HG02610 (cell line): ENCODE results near the gene CUBN.

Experiments used
- ATAC-seq: cut with Tn5 transposase; IDR thresholded peaks from one replicate; pipeline ENCODE4 v1.9.1; 2021; ENCODE audit warnings: mild to moderate bottlenecking, moderate library complexity; ENCODE audit not compliant: unreplicated experiment

CUBN gene

DNA sequence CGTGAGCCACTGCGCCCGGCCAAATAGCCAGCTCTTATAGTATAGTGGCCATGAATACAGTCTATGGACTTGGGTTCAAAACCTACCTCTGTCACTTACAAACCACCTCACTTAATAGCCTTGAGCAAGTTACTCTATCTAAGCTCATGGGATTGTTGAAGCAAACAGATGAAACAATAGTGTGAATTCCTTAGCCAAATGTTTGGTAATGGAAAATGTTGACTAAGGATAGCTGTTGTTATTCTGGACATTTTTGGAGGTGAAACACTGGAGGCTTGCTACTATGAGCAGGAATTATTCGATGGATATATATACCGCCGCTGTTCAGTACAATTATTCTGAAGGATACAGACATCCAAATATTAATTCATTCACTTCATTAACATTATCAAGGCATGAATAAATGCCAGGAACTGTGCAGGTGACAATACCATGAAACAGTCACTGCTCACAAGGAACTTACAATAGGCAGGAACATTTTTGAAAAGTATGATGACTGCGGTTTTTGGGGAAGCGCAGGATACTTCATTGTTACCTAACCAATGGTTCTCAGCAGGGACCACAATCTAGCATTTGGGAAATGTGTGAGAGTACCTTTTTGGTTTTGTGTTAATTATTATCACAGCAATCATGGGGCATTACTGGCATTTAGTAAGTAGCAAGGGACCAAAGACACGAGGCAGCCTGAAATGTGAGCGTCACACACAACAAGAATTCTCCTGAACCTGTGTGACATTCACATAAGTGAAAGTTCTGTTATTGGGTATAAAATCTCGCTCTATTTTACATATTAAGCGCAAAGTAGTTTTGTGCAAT is 55.7 kb downstream of the CUBN start:
- ATAC-seq = no peak

DNA sequence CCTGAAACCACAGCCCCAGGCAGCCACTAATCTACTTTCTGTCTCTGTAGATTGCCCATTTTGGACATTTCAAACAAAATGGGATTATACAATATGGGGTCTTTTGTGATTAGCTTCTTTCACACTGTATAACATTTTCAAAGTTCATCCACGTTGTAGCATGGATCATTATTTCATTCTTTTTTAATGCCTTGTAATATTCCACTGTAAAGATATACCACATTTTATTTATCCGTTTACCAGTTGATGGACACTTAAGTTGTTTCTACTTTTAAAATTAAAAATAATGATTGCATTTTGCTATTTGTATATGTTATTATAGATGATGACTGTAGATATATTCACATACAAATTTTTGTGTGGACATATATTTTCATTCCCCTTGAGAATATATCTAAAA is 60.7 kb downstream of the CUBN start:
- no peak for ATAC-seq

DNA sequence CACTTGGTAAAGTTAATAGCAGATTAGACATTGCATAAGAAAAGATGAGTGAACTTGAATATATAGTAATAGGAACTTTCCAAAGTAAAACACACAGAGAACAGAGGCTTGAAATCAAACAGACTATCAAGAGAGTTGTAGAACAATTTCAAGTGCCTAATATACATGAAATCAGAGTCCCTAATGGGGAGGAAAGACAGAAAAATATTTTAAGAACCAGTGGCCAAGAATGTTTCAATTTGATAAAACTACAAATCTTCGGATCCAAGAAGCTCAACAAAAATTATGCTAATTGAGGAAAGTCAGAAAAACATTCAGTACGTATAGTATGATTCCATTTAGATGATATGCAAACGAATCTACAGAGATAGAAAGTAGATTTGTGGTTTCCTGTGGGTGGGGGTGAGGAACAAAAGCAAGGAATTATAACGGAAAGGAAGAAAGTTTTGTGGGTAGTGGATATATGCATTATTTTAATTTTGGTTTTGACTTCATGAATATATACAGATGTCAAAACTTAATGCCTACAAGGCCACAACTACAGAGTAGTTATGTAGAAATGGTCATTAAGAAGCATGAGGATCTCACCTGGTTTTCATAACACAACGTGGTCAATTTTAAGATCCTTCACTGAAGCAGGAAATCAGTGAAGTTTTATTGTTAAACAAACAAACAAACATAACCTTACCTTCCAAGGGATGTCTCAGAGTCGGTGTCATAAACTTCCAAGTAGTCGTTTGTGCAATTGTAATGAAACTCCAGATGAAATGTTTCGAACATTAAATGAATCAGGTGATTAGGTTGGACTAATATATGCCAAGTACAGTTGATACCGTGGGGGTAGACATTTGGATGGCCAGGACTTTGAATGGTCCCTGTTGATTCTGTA is 62.0 kb downstream of the CUBN start:
- no peak for ATAC-seq

DNA sequence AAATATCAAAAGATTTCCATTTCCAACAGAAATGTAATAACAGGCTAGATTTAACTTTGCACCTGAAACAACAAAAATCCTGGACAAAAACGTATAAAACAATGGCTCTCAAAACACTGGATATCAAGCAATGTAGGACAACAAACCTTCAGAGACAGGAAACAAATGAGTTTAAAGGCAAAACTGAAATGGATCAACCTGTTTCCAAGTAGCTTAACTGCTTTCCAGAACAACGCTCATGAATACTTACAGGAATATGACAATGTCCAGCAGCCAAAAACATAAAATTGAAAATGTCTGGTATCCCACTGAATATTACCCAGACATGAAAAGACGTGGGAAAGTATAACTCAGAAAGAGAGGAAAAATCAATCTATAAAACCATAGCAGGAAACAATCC is 62.8 kb downstream of the CUBN start:
- no peak for ATAC-seq

DNA sequence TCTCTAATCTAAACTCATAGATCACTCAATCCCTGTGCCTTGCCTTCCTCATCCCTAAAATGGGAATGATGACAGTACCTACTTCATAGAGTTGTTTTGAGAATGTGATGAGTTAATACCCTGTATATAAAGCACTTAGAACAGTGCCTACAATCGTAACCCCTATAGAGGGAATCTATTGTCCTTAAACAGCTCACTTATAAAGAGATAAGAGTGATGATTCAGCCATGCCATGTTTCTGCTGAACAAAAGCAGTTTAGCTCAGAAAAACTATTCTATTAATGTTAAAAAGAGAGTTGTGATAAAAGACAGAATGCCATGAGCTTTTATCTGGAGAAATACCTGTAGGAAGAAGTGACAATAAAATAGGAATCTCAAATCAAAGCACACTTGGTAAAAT is 63.6 kb downstream of the CUBN start:
- no peak for ATAC-seq

DNA sequence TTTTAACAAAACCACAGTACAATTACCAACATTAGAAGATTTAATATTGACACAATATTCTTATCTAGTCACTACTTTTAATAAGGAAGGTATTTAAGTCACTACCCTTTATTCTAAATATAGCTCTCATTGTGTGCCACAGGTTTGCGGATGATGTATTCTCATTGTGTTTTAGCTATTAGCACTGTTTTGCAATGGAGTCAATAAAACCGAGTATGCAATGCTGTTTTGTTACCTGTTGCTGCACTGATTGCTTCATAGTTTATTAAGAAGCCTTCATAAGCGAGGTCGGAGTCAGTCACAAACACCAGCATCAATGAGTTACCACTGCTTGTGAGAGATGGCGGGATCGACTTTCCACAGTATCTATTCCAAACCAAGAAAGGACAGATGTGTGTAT is 64.3 kb downstream of the CUBN start:
- ATAC-seq = no peak

DNA sequence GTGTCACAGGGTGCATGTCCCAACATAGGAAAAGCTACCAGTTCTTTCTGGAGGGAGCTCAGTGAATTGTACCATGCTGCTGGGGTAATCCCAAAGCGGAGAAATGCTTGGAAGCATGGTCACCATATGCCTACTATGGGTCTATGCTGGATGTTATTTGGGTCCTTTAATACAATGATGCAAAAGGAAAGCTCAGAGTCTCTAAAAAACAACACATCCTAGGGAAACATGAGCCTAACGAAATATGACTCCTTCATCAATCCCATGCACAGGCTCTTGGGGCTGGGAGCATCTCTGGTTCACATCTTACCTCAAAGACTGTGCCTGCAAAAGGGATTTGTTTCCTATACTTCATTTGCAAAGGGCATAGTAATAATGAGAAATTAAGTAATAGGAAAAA is 65.2 kb downstream of the CUBN start:
- ATAC-seq = no peak

DNA sequence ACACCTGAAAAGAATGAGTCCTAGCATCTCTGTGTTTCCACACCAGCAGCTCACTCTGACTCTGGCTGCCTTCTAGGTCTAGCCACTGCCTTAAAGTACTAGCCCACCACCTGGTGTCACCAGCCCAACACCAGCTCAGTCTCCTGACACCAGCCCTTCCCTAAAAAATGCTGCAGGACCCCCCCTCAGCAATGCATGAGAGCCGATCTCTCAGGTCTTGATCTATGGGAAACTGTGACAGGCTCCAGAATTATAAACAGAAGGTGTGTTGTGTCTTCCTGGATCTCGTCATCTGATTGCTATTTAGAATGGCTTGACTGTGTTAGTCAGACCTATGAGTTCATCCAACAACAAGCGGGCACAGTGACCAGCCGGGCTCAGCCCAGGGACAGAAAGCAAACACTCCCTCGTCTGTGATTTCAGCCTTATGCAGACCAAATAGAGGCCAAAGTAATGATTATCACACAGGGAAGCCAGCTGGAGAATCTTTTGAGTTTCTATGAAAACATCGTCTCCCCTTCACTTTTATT is 66.6 kb downstream of the CUBN start:
- no peak for ATAC-seq

DNA sequence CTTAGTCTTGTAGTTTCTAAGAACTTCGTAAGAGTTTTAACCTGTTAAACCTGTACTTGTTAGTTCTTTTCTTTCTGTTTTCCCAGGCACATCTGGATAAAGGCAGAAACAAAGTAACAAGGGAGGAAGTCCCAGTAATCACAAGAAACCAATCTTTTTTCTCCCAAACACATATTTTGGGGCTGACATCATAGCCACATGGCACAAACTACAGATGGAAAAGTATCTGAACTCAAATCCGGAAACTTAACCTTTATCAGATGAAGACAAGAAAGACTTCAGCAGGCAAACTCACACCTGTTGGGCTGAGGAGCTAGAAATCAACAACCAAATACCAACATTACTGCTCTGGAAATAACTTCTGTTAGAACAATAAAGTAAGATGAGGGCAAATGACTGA is 67.1 kb downstream of the CUBN start:
- ATAC-seq = no peak

DNA sequence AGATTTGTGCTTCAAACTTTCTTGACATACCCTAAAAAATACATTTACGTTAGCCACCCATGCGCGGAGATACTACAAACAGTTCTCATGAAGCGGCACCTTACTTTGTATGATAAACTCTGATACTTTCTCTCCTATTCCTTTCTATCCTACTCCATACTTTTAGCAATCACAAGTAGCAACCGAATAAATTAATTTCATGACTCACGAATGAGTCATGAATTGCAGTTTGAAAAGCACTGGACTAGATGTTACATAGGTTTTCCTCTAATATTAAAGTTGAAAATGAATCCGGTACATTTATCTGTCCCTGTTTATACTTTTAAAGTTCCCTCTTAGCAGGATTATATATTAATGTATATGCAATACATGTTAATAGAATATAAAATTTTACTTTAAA is 67.6 kb downstream of the CUBN start:
- no peak for ATAC-seq

DNA sequence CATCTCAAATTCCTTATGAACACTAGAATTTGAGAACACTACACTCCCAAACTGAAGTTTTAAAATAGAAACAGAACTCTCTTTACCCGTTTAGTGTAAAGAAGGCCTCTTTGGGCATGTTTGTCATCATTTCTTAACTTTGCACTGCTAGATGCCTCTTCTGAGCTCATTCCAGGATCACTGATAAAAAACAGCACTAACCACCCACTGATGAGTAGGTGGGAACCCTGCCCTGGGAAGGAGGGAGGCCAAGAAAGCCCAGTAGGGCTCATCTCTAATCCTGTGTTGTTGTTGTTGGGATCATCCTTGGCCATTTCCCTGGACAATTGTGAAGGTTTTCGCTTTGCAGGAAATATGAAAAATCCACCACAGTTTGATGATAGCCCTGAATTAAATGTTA is 68.2 kb downstream of the CUBN start:
- ATAC-seq = no peak

DNA sequence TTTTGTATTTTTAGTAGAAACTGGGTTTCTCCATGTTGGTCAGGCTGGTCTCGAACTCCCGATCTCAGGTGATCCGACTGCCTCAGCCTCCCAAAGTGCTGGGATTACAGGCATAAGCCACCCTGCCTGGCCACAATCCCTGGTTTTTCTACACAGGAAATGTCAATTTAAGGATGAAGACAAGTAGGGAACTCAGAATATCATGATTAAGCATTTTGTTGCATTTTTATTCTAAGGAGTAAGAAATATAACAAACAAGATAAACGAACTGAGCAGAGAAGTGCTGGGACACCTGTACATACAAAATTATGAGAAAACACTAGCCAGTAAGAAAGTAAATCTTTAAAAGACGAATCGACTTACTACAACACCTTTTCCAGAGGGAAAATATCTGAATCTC is 69.3 kb downstream of the CUBN start:
- ATAC-seq = no peak

DNA sequence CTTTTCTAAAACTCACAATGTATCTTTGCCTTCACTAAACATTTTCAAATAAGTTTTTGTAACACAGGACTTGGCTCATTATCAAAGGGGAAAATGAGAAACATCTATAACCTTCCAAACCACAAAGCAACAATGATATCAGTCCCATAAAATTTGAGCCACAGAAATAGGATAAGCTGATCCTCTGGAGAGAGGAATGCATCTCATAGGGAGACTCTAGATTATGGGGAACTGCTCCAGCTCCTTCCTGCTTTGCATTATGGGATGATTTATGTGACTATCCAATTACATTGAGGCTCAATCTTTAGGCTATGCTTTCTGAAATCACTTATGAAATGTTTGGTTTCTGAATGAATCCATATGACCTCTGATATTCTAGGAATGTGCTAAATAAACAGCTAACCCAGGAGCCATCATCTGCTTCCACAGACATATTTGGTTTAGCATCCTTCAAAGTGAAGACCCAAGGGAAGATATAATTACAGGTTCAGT is 70.4 kb downstream of the CUBN start:
- no peak for ATAC-seq

DNA sequence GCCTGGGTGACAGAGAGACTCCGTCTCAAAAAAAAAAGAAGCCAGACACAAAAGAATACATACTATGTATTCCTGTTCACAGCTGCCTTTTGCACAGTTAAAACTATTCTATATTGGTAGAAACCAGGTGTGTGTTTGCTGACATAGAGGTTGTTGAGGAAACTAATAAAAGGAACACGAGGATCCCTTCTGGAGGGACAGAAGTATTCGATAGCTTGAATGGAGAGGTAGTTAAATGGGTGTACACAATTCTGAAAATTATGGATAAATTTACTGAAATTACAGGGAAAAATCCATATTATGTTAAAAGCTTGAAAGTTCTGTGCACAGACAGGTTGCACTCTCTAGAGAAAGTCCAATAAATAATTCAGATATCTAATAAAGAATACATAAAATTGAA is 71.5 kb downstream of the CUBN start:
- no peak for ATAC-seq

DNA sequence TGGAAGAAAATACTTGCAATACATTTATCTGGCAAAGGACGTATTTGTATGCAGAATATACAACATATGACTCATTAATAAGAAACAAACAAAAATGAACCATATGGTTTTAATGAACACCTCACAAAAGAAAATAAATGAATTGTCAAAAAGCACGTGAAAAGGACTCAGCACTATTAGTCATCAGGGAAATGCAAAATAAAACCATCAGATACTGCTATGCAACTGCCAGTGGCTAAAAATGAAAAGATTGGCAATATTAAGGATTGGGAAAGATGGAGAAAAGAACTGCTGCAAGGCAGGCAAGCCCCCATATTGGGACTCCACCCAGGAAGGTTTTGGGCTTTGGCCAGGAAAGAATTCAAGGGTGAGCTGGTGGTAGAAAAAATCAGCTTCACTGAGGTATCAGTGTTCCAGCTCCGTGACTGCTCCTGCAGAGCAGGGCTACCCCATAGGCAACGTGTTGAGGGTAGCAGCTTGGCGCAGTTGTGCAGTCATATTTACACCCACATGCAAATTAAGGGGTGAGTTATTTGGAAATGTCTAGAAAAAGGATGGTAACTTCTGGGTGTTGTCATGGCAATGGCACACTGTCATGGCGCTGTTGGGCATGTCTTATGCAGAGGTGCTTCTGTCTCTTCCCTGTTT is 72.7 kb downstream of the CUBN start:
- ATAC-seq = no peak

DNA sequence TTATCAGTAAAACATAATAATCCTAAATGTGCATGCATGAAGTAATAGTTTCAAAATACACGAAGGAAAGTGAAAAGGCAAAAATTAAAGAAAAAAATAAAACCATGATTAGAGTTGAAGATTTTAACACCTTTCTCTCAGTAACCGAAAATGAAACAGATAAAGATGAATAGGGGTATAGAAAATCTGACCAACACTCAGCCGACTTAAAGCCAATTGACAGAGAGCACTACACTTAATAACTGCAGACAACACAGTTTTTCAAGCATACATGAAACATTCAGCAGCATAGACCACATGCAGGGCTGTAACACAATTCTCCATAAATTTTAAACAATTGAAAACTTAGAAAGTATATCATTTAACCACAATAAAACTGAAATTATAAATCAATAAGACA is 76.1 kb downstream of the CUBN start:
- ATAC-seq = no peak

DNA sequence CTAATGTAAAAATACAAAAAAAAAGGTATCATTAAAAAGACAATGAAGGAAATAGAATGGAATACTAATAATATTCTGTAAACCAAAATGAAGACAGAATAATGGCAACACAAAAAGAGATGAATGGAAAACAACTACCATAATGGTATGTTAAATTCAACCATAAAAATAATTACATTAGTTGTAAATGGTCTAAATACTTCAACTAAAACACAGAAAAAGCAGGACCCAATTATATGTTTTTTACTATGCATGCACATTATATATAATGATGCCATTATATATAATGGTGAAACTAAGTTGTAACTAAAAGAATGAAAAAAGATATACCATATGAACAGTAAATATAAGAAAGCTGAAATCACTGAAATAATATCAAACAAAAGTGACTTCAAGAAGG is 76.5 kb downstream of the CUBN start:
- no peak for ATAC-seq

DNA sequence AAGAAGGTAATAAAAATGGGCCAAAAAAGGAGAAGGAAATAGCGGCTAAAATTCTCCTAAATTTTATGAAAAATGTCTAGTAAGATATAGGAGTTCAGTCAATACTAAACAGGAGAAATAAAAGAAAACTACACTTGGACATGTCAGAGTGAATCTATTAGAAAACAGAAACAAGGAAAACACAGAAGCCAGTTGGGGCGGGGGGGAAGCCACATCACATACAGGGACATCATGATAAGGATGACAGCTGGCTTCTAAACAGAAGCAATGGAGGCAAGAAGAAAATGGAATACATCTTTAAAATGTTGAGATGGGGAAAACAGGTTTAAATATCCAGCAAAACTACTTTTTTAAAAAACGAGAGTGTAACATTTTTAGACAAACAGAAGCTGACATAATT is 77.8 kb downstream of the CUBN start:
- ATAC-seq = no peak

DNA sequence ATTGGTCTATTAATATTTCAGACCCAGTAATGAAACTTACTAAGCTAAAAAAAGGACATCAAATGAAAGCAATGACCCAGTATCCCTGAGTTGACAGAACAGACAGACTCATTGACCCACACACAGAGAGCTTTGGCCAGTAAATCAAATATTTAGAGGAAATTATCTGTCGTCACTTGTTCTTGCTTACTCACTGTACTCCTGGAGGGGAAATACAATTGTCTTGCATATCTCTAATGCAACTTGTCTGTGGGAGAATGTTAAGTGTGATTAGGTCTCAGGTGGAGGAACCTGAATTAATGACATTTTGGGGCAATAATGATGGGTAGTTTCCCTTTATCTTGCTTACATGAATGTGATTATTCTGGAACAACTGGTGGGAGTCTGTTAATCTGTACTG is 80.4 kb downstream of the CUBN start:
- no peak for ATAC-seq

DNA sequence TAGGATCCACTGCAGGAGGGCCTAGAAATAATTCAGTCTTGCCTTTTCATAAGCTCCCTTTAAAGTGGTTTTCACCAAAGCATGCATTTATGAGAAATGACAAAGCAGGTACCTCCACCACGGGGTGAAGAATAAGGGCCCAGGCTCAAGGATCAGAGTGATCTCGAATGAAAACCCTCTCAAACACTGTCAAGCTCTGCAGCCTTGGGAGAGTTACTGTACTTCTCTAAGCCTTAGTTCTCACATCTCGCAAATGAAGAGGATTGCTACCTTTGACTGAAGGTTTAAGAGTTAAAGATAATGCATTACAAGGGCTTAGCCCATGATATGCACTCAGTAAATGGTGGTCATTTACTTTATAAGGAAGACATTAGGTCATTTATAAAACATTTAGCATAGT is 81.7 kb downstream of the CUBN start:
- ATAC-seq = no peak

DNA sequence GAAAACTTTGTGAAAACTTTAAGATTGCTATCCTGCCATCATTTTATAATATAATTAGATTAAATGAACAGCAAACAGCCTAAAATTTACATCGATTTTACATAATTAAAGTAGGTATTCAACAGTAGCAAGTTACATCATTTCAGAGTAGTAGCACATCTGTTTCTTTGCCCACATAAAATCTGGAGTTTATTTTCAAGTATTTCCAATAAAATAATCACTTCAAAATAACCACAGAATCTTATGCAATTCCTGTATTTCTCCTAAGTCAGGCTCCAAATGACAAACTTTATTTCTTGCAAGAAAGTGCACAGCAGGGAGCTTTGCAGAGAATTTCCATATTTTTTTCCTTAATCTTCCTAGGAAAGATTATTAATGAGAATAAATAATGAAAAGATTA is 82.6 kb downstream of the CUBN start:
- ATAC-seq = no peak
